HEK293 (cell line): ENCODE results near the gene APRT.

Experiments used
- BCL11A ChIP-seq: fragments of 450-650 bp; formaldehyde crosslinking; IDR thresholded peaks from 2 replicates; pipeline ENCODE4 v1.5.1; 2016; ENCODE audit warnings: low read depth, missing biosample characterization, missing genetic modification characterization
- CTCF ChIP-seq: fragments of 450-650 bp; formaldehyde crosslinking; IDR thresholded peaks from 2 replicates; pipeline ENCODE4 v1.5.1; 2016; ENCODE audit warnings: missing biosample characterization, missing genetic modification characterization
- ELK4 ChIP-seq: IDR thresholded peaks from 2 replicates; pipeline ENCODE4 v1.6.1; 2011; ENCODE audit warnings: mild to moderate bottlenecking, low read depth, low read length, borderline replicate concordance
- FEZF1 ChIP-seq: fragments of 450-650 bp; formaldehyde crosslinking; IDR thresholded peaks from 2 replicates; pipeline ENCODE4 v1.5.1; 2016; ENCODE audit warnings: missing biosample characterization, missing genetic modification characterization
- GLI2 ChIP-seq: fragments of 450-650 bp; formaldehyde crosslinking; IDR thresholded peaks from 2 replicates; pipeline ENCODE4; 2017; ENCODE audit warnings: missing biosample characterization, missing genetic modification characterization, low read depth, borderline replicate concordance
- PRDM1 ChIP-seq: fragments of 450-650 bp; formaldehyde crosslinking; IDR thresholded peaks from 2 replicates; pipeline ENCODE4; 2016; ENCODE audit warnings: missing biosample characterization, missing genetic modification characterization
- REST ChIP-seq: fragments of 450-650 bp; formaldehyde crosslinking; IDR thresholded peaks from 2 replicates; pipeline ENCODE4 v1.5.1; 2016; ENCODE audit warnings: missing biosample characterization, missing genetic modification characterization
- TSHZ1 ChIP-seq: fragments of 450-650 bp; formaldehyde crosslinking; IDR thresholded peaks from 2 replicates; pipeline ENCODE4 v1.5.1; 2016; ENCODE audit warnings: missing biosample characterization, missing genetic modification characterization, borderline replicate concordance
- ZBTB21 ChIP-seq: fragments of 450-650 bp; formaldehyde crosslinking; IDR thresholded peaks from 2 replicates; pipeline ENCODE4 v1.5.1; 2017; ENCODE audit warnings: missing biosample characterization, missing genetic modification characterization
- ZBTB48 ChIP-seq: fragments of 450-650 bp; formaldehyde crosslinking; IDR thresholded peaks from 2 replicates; pipeline ENCODE4 v1.5.1; 2016; ENCODE audit warnings: missing biosample characterization, missing genetic modification characterization
- ZNF10 ChIP-seq: fragments of 450-650 bp; formaldehyde crosslinking; IDR thresholded peaks from 2 replicates; pipeline ENCODE4 v1.5.1; 2017; ENCODE audit warnings: missing biosample characterization, missing genetic modification characterization
- ZNF132 ChIP-seq: fragments of 450-650 bp; formaldehyde crosslinking; IDR thresholded peaks from 2 replicates; pipeline ENCODE4 v1.5.1; 2017; ENCODE audit warnings: missing biosample characterization, missing genetic modification characterization, borderline replicate concordance
- ZNF138 ChIP-seq: fragments of 450-650 bp; formaldehyde crosslinking; IDR thresholded peaks from 2 replicates; pipeline ENCODE4 v1.5.1; 2016; ENCODE audit warnings: missing biosample characterization, missing genetic modification characterization, borderline replicate concordance
- ZNF19 ChIP-seq: fragments of 450-650 bp; formaldehyde crosslinking; IDR thresholded peaks from 2 replicates; pipeline ENCODE4; 2016; ENCODE audit warnings: missing biosample characterization, missing genetic modification characterization, low read depth
- ZNF248 ChIP-seq: fragments of 450-650 bp; formaldehyde crosslinking; IDR thresholded peaks from 2 replicates; pipeline ENCODE4 v1.5.1; 2017; ENCODE audit warnings: missing biosample characterization, missing genetic modification characterization
- ZNF302 ChIP-seq: fragments of 450-650 bp; formaldehyde crosslinking; IDR thresholded peaks from 2 replicates; pipeline ENCODE4 v1.5.1; 2016; ENCODE audit warnings: missing biosample characterization, missing genetic modification characterization, low read depth
- ZNF324 ChIP-seq: fragments of 450-650 bp; formaldehyde crosslinking; IDR thresholded peaks from 2 replicates; pipeline ENCODE4 v1.5.1; 2016; ENCODE audit warnings: missing biosample characterization, missing genetic modification characterization
- ZNF514 ChIP-seq: fragments of 450-650 bp; formaldehyde crosslinking; IDR thresholded peaks from 2 replicates; pipeline ENCODE4 v1.5.1; 2016; ENCODE audit warnings: missing biosample characterization, missing genetic modification characterization
- ZNF521 ChIP-seq: fragments of 450-650 bp; formaldehyde crosslinking; IDR thresholded peaks from 2 replicates; pipeline ENCODE4 v1.5.1; 2017; ENCODE audit warnings: missing biosample characterization, mild to moderate bottlenecking, missing genetic modification characterization
- ZNF561 ChIP-seq: fragments of 450-650 bp; IDR thresholded peaks from 2 replicates; pipeline ENCODE4 v1.5.1; 2018; ENCODE audit warnings: missing biosample characterization, missing genetic modification characterization, borderline replicate concordance
- ZNF629 ChIP-seq: fragments of 450-650 bp; formaldehyde crosslinking; IDR thresholded peaks from 2 replicates; pipeline ENCODE4 v1.5.1; 2017; ENCODE audit warnings: missing biosample characterization, missing genetic modification characterization
- ZNF792 ChIP-seq: fragments of 450-650 bp; formaldehyde crosslinking; IDR thresholded peaks from 2 replicates; pipeline ENCODE4 v1.5.1; 2016; ENCODE audit warnings: missing biosample characterization, missing genetic modification characterization
- ZSCAN18 ChIP-seq: fragments of 450-650 bp; formaldehyde crosslinking; IDR thresholded peaks from 2 replicates; pipeline ENCODE4 v1.5.1; 2016; ENCODE audit warnings: missing biosample characterization, missing genetic modification characterization
- TF ChIP-seq, protein P1 (sequence below): fragments of 450-650 bp; formaldehyde crosslinking; IDR thresholded peaks from 2 replicates; pipeline ENCODE4 v1.5.1; 2017; ENCODE audit warnings: missing biosample characterization, missing genetic modification characterization
- TF ChIP-seq, protein P2 (sequence below): sonication (generic); formaldehyde crosslinking; IDR thresholded peaks from 2 replicates; pipeline ENCODE4 v1.8.1; 2022; ENCODE audit warnings: mild to moderate bottlenecking, moderate library complexity, missing genetic modification reagents

The APRT gene

DNA sequence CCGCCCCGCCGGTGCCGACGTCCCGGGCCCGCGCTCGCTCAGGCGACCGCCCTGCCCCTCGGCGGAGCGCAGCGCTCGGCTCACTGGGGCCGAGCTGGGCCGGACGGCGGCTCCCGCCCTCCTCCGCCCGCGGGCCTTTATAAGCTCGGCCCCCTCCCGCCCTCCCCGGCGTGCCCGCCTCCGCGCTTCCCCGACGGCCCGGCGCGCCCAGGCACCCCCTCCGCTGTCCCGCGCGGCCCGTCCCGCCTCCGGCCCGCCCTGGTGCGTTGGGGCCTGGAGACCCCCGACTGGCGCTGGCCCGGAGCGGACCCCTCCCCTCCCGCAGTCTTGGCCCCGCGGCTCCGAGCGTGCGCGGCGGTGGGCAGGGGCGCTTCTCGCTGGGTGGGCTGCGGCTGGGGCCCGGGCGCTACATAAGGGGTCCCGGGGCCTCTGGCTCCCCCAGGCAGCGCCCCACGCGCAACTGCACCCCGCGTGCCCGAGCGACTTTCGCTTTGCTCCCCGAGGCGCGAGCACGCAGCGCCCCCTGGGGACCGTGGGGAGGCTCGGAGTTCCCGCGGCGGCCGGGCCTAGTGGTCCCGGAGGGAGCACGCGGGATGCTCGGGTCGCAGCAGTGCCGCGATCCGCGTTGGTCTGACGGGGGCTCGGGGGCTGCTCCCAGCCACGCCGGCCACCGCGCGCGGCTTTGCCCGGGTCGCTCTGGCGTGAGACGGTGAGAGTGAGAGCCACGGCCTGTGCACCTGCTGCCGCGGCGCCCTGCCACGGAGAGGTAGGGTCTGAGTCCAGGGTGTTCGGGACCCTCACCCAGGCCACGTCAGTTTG lies 26.4 kb downstream of the APRT start, which contains the start of gene PIEZO1 (continued):
- TF ChIP-seq ZNF302 (tag by site-specific recombination) (no peak), ZNF629 (tag by site-specific recombination) (no peak), REST (no peak), ZNF19 (tag by site-specific recombination) (no peak), ZNF521 (no peak), FEZF1 (no peak), ZNF792 (tag by site-specific recombination) (no peak), ZBTB21 (tag by site-specific recombination) (no peak), BCL11A (tag by site-specific recombination) (no peak), ZBTB48 (tag by site-specific recombination) (peak; percentile 37; the same call in 1 of the 2 replicates), ZNF248 (tag by site-specific recombination) (no peak), ZSCAN18 (tag by site-specific recombination) (no peak), ZNF514 (tag by site-specific recombination) (no peak), GLI2 (tag by site-specific recombination) (no peak), PRDM1 (tag by site-specific recombination) (peak; percentile 22; the same call in 1 of the 2 replicates), ZNF324 (tag by site-specific recombination) (no peak), ELK4 (no peak), ZNF132 (tag by site-specific recombination) (no peak), ZNF10 (tag by site-specific recombination) (peak; percentile 41; the same call in 1 of the 2 replicates), CTCF (peak; percentile 94), TSHZ1 (tag by site-specific recombination) (0 out of 2 replicates have a peak, but pooled peaks have one; percentile 30), ZNF561 (peak; percentile 69), ZNF138 (no peak)
- TF ChIP-seq, protein P1, sequence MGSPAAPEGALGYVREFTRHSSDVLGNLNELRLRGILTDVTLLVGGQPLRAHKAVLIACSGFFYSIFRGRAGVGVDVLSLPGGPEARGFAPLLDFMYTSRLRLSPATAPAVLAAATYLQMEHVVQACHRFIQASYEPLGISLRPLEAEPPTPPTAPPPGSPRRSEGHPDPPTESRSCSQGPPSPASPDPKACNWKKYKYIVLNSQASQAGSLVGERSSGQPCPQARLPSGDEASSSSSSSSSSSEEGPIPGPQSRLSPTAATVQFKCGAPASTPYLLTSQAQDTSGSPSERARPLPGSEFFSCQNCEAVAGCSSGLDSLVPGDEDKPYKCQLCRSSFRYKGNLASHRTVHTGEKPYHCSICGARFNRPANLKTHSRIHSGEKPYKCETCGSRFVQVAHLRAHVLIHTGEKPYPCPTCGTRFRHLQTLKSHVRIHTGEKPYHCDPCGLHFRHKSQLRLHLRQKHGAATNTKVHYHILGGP (tag by site-specific recombination), result no peak
- TF ChIP-seq, protein P2, sequence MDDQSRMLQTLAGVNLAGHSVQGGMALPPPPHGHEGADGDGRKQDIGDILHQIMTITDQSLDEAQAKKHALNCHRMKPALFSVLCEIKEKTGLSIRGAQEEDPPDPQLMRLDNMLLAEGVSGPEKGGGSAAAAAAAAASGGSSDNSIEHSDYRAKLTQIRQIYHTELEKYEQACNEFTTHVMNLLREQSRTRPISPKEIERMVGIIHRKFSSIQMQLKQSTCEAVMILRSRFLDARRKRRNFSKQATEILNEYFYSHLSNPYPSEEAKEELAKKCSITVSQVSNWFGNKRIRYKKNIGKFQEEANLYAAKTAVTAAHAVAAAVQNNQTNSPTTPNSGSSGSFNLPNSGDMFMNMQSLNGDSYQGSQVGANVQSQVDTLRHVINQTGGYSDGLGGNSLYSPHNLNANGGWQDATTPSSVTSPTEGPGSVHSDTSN (CRISPR knock-in tag), result 0 out of 2 replicates have a peak, but pooled peaks have one; percentile 24
